Measurements from ENCODE around the gene CCNF.

DNA sequence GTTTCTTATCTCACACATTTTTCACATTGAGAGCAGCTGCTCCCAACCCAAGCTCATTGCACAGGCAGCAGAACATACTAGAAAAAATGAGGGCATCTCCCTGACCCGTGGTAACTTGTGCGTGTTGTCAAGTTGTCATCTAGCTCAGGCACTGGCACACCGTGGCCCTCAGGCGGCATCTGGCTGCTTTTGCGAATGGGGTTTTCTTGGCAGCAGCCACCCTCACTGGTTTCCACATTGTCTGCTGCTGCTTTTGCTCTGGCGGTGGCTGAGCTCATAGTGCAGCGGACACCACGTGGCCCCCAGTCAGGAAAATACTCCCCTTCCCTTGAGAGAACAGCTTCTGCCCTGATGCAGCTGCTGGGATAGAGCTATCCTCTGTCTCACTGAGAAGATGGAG lies 21.3 kb downstream of the CCNF start:
- TF ChIP-seq, protein P1, sequence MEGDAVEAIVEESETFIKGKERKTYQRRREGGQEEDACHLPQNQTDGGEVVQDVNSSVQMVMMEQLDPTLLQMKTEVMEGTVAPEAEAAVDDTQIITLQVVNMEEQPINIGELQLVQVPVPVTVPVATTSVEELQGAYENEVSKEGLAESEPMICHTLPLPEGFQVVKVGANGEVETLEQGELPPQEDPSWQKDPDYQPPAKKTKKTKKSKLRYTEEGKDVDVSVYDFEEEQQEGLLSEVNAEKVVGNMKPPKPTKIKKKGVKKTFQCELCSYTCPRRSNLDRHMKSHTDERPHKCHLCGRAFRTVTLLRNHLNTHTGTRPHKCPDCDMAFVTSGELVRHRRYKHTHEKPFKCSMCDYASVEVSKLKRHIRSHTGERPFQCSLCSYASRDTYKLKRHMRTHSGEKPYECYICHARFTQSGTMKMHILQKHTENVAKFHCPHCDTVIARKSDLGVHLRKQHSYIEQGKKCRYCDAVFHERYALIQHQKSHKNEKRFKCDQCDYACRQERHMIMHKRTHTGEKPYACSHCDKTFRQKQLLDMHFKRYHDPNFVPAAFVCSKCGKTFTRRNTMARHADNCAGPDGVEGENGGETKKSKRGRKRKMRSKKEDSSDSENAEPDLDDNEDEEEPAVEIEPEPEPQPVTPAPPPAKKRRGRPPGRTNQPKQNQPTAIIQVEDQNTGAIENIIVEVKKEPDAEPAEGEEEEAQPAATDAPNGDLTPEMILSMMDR (IDR thresholded peaks at IDR 0.05) = no peak
- no peak for TF ChIP-seq POLR2A (IDR thresholded peaks at IDR 0.05)
